ENCODE data around the gene COL4A1.

DNA sequence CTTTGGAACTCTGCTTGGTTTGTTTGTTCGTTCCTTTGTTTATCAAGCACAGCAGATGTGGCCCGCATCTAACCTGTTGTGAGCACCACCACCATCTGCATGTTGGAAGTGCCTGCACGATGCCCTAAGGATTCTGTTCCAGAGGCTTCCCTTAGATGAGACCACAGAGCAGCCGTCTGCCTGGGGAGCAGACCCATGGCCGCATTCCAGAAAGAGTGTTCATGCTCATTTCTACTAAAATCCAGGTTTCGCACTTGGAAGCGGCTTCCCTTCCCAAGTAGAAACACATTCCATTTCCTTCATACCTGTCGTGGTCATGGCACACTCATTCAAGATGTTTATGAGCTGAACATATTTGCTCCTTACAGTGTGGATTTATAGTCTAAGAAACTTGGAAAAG is 27.3 kb upstream of the COL4A1 start:
- TF ChIP-seq, protein P1, sequence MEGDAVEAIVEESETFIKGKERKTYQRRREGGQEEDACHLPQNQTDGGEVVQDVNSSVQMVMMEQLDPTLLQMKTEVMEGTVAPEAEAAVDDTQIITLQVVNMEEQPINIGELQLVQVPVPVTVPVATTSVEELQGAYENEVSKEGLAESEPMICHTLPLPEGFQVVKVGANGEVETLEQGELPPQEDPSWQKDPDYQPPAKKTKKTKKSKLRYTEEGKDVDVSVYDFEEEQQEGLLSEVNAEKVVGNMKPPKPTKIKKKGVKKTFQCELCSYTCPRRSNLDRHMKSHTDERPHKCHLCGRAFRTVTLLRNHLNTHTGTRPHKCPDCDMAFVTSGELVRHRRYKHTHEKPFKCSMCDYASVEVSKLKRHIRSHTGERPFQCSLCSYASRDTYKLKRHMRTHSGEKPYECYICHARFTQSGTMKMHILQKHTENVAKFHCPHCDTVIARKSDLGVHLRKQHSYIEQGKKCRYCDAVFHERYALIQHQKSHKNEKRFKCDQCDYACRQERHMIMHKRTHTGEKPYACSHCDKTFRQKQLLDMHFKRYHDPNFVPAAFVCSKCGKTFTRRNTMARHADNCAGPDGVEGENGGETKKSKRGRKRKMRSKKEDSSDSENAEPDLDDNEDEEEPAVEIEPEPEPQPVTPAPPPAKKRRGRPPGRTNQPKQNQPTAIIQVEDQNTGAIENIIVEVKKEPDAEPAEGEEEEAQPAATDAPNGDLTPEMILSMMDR (conservative IDR thresholded peaks at IDR 0.05; ENCODE audit: low read length): no peak
- no peak for TF ChIP-seq EZH2phosphoT487 (IDR thresholded peaks at IDR 0.05; ENCODE audit: borderline replicate concordance)

All from Loucy (cell line).